OCI-LY7 (cell line): ENCODE data around the gene CLDN24.

Experiments used
- EZH2phosphoT487 ChIP-seq: fragments of 200-600 bp; sonication (generic); IDR thresholded peaks from 2 replicates; pipeline ENCODE4 v1.6.1; 2018; ENCODE audit warnings: low read depth, borderline replicate concordance, mild to moderate bottlenecking, mixed run types, antibody characterized with exemption, low read length, moderate library complexity, mixed read lengths
- TF ChIP-seq, protein P1 (sequence below): fragments of 200-600 bp; sonication (generic); conservative IDR thresholded peaks from 2 replicates; pipeline ENCODE4 v1.5.1; 2014; ENCODE audit warnings: mild to moderate bottlenecking, antibody characterized with exemption, low read length, moderate library complexity, mixed read lengths

DNA sequence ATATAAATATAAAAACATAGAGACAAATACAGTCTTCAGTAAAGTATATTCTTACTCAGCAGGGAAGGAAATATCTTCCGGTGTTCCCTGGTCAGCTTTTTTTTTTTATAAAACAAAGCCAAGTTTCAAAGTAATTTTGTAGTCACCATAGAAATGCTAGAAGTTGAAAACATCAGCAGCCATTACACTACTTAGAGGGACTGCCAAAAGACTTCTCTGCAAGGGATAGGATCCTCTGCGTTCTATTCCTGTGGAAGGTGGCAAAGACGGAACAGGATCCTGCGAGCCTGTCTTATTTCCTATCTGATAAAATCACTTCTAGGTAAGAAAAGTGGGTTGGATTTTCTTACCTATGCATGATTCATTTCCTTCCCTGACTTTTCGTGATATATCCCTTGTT, 21.6 kb downstream of the CLDN24 start:
- TF ChIP-seq, protein P1, sequence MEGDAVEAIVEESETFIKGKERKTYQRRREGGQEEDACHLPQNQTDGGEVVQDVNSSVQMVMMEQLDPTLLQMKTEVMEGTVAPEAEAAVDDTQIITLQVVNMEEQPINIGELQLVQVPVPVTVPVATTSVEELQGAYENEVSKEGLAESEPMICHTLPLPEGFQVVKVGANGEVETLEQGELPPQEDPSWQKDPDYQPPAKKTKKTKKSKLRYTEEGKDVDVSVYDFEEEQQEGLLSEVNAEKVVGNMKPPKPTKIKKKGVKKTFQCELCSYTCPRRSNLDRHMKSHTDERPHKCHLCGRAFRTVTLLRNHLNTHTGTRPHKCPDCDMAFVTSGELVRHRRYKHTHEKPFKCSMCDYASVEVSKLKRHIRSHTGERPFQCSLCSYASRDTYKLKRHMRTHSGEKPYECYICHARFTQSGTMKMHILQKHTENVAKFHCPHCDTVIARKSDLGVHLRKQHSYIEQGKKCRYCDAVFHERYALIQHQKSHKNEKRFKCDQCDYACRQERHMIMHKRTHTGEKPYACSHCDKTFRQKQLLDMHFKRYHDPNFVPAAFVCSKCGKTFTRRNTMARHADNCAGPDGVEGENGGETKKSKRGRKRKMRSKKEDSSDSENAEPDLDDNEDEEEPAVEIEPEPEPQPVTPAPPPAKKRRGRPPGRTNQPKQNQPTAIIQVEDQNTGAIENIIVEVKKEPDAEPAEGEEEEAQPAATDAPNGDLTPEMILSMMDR = no peak
- no peak for TF ChIP-seq EZH2phosphoT487
